Heart left ventricle (tissue), 16 donors: ENCODE results near the gene ZMYND10. TPM values are rescaled to one million over a fixed set of nuclear protein-coding genes. Genes with fewer than 3 reads are reported as not detected.

Source experiments
- ATAC-seq, 4 donors: fragments of 200-7000 bp; cut with Tn5 transposase; one replicate each; pipeline ENCODE4 v1.9.1; 2020 to 2022; ENCODE audit warnings: moderate library complexity in 4 of 4, mild to moderate bottlenecking in 3 of 4, moderate number of reproducible peaks in 1 of 4
- DNase-seq, 5 donors: peaks; one replicate each; pipeline ENCODE4 v3.0.0-alpha.2; 2020
- H3K27ac ChIP-seq, 12 donors: fragments of 200-600 bp; sonication (generic) in 4 of 12; one replicate each; pipeline versions ENCODE4 v1.5.0 to v1.8.0; 2016 to 2022; ENCODE audit warnings: mild to moderate bottlenecking in 2 of 12
- H3K27me3 ChIP-seq, 9 donors: fragments of 200-600 bp; sonication (generic) in 2 of 9; one replicate each; pipeline versions ENCODE4 v1.5.1 to v1.8.0; 2016 to 2022; ENCODE audit warnings: mild to moderate bottlenecking in 3 of 9
- H3K36me3 ChIP-seq, 9 donors: fragments of 200-600 bp; sonication (generic) in 2 of 9; one replicate each; pipeline versions ENCODE4 v1.5.0 to v1.8.0; 2018 to 2022; ENCODE audit warnings: mild to moderate bottlenecking in 2 of 9
- H3K4me1 ChIP-seq, 12 donors: fragments of 200-600 bp; sonication (generic) in 4 of 12; one replicate each; pipeline versions ENCODE4 v1.5.0 to v1.8.0; 2016 to 2022; ENCODE audit warnings: mild to moderate bottlenecking in 3 of 12
- H3K4me3 ChIP-seq, 12 donors: fragments of 200-600 bp; sonication (generic) in 4 of 12; one replicate each; pipeline versions ENCODE4 v1.5.0 to v1.8.0; 2017 to 2022; ENCODE audit warnings: mild to moderate bottlenecking in 9 of 12, moderate library complexity in 4 of 12
- H3K9me3 ChIP-seq, 12 donors: fragments of 200-600 bp; sonication (generic) in 4 of 12; one replicate each; pipeline versions ENCODE4 v1.5.0 to v1.8.0; 2016 to 2022; ENCODE audit warnings: mild to moderate bottlenecking in 1 of 12
- POLR2A ChIP-seq, 2 donors: fragments of 450-650 bp; IDR thresholded peaks; one replicate each; pipeline ENCODE4 v1.6.1; 2017; ENCODE audit warnings: antibody characterized with exemption in 2 of 2, mild to moderate bottlenecking in 2 of 2, moderate library complexity in 2 of 2
- WGBS, 4 donors: extraction: QIAGEN DNeasy Blood & Tissue Kit in 2 of 4; methylation state at CpG; one replicate each; pipeline versions ENCODE4 v1.1.5 to v1.1.7; 2013 to 2018; 5-methylcytosine and 5-hydroxymethylcytosine counted together
- intact Hi-C, 10 donors: fragments of 100-400 bp; cut with DNase I; formaldehyde crosslinking; loops; one replicate each; pipeline versions ENCODE4 v1.11.1 to v1.14.2; 2022
- polyA plus RNA-seq, 2 donors: library from polyadenylated mRNA; stranded (reverse); fragments of 200-250 nt; gene quantifications; one replicate each; pipeline ENCODE4 v1.2.3, GENCODE V29; 2013
- total RNA-seq, 9 donors: library from RNA; depleted of rRNA in 2 of 9; stranded (reverse); fragments of >200 nt in 2 of 9; fragmentation: NEBNext Ultra II Directional in 3 of 9; extraction: Animal tissue kit (Norgen Biotek cat#: 25700) in 3 of 9; gene quantifications; one replicate each; pipeline versions ENCODE4 v1.1.0 to v1.2.4, GENCODE V29; 2016 to 2023
- TF ChIP-seq, protein P1 (sequence below), 12 donors: fragments of 200-600 bp; sonication (generic) in 4 of 12; IDR thresholded peaks; one replicate each; pipeline versions ENCODE4 v1.5.0 to v1.8.0; 2018 to 2022; ENCODE audit warnings: antibody characterized with exemption in 12 of 12, mild to moderate bottlenecking in 5 of 12
- donor health status: ischemic (EF 13 %, LVEDD 7.1; RV severe dilation, severe dysfunction).
- donor health status: healthy with polysubstance abuse.
- donor health status: DM: no; HTN: yes; CAD: no.
- donor health status: DM: no; HTN: no; CAD: no.
- donor health status: ischemic (EF 25% LVEDD 6.9; RV normal size, moderate dysfunction).
- donor health status: ischemic (EF 25% LVEDD 5.7; RV mildly dilated, moderate dysfunction).
- donor health status: healthy.
- donor health status: DM: yes; HTN: yes; CAD: no.
- donor health status: ischemic (EF 35%, LVEDD 5.7; RV mildly dilated, moderate dysfunction).
- donor health status: nonischemic (EF 11% LVEDD 7.7; RV severe dilation, severe dysfunction).
- donor health status: DM: yes; HTN: yes; CAD: no.
- donor health status: PGD.
- donor health status: ischemic (EF 29% LVEDD 5.4; RV normal size, mild dysfunction).
- donor health status: nonischemic (EF 23%, LVEDD 6.1; RV moderate dilation, normal function).

The ZMYND10 gene
- total and polyA plus RNA-seq, 11 donors, result 0.15 to 1.4 (median 0.66) TPM; not detected in 5

DNA sequence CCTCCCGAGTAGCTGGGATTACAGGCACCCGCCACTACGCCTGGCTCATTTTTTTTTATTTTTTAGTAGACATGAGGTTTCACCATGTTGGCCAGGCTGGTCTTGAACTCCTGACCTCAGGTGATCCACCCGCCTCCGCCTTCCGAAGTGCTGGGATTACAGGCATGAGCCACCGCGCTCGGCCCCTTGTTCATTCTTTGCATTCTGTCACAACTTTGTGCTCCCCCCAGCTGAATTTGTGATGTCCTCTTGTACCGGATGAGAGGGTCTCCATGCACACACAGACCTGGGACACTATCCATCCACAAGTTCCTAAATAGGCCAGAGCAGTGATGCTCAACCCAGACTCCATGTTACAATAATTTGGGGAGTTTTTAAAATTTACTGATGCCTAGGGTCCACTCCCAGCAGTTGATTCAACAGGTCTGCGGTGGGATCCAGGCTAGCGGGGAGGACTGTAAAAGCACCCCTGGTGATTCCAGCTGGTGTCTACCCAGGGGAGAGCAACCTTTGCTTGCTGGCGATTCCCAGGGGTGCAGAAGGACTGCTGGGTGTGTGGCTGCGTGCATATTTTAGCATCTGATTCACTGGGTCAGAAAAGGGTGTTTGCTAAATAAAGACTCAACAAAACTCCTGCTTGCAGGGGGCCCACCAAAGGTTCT is 5.9 kb downstream of the ZMYND10 start:
- Histone ChIP-seq H3K9me3 (no peaks in the 10 kb centered on the region), H3K36me3 (peaks cover 0 to 4% (median 0%) of the 10 kb centered on the region in 9 donors), H3K4me1 (peaks cover 13 to 65% (median 55%) of the 10 kb centered on the region in 12 donors), H3K27ac (peak overlapping the region; percentile 62 to 100 (median 98)), H3K27me3 (peaks cover 0 to 4% (median 0%) of the 10 kb centered on the region in 9 donors), H3K4me3 (peak overlapping the region in 11 of 12 donors; percentile 41 to 97 (median 67))
- TF ChIP-seq, protein P1, sequence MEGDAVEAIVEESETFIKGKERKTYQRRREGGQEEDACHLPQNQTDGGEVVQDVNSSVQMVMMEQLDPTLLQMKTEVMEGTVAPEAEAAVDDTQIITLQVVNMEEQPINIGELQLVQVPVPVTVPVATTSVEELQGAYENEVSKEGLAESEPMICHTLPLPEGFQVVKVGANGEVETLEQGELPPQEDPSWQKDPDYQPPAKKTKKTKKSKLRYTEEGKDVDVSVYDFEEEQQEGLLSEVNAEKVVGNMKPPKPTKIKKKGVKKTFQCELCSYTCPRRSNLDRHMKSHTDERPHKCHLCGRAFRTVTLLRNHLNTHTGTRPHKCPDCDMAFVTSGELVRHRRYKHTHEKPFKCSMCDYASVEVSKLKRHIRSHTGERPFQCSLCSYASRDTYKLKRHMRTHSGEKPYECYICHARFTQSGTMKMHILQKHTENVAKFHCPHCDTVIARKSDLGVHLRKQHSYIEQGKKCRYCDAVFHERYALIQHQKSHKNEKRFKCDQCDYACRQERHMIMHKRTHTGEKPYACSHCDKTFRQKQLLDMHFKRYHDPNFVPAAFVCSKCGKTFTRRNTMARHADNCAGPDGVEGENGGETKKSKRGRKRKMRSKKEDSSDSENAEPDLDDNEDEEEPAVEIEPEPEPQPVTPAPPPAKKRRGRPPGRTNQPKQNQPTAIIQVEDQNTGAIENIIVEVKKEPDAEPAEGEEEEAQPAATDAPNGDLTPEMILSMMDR (IDR thresholded peaks at IDR 0.05), result no peak
- TF ChIP-seq POLR2A (IDR thresholded peaks at IDR 0.05), result no peak
- DNase-seq (no peak), ATAC-seq (no peak)
- WGBS, 4 donors, result 81 to 87% (median 84%) methylated on average over 14 of the region's 14 CpGs
- intact Hi-C loops, result loop anchor here in 1 of 10 donors (10.0 kb wide), 1 partner anchor 1045 kb away; the partner anchor contains the start of gene MANF

DNA sequence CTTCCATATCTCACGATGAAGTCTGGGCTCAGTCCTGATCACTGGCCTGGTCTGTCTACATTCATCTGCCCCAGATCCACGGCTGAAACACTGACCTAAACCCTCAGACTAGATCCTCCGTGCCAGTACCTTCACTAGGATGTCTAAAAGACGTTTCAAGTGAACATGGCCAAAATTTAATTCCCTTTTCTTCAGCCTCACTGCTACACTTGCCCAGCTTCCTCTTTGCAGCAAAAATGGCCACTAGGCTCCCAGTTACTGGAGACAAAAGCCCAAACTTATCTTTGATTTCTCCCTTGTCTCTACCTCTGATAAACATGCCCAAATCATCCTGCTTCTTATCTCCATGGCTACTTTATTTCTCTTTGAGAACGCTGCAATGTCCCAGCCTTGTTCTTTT is 6.6 kb downstream of the ZMYND10 start:
- Histone ChIP-seq H3K4me3 (peak overlapping the region in 7 of 12 donors; percentile 84 to 97 (median 93)), H3K9me3 (no peaks in the 10 kb centered on the region), H3K27ac (peak overlapping the region in 11 of 12 donors; percentile 92 to 100 (median 98)), H3K27me3 (peaks cover 0 to 4% (median 0%) of the 10 kb centered on the region in 9 donors), H3K4me1 (peaks cover 13 to 72% (median 61%) of the 10 kb centered on the region in 12 donors), H3K36me3 (peaks cover 0 to 9% (median 0%) of the 10 kb centered on the region in 9 donors)
- ATAC-seq (no peak), DNase-seq (no peak)
- intact Hi-C loops, result no loop called here
- TF ChIP-seq POLR2A (IDR thresholded peaks at IDR 0.05), result no peak
- TF ChIP-seq, protein P1 (IDR thresholded peaks at IDR 0.05), result no peak
- WGBS, 4 donors, result 68 to 79% (median 72%) methylated on average over 5 of the region's 5 CpGs

DNA sequence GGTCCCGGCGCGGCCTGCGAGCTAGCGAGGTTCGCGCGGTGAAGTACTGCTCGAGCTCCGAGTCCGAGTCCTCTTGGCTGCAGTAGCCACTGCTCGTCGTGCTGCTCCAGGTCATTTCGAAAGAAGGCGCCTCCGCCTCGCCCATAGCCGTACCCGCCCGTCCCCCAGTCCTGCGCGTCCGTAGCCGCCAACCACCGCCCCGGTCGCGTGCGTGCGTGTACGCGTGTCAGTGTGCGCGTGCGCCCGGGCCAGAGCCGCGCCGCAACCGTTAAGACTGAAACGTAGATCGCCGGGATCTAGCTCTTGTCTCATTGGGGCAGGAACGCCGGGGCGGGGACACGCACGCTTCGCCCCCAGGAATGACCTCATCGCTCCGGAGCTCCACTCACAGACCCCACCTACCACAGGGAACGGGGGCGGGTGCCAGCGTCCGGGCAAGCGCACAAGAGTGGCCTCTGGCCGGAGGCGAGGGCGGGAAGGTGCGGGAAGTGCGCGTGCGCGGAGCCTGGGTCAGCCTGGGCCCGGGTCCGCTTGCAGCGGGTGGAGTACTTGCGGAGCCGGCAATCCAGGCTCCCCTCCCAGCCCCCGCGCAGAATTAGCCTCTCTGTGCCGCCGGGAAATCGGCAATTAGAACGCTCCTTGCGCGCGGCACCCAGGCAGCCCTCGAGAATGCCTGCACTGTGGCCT is 8.2 kb downstream of the ZMYND10 start:
- 0 to 3% (median 1%) methylated on average over 31 to 79 of the region's 79 CpGs for WGBS, 4 donors
- TF ChIP-seq POLR2A (IDR thresholded peaks at IDR 0.05), result peak; percentile 64 to 93
- TF ChIP-seq, protein P1 (IDR thresholded peaks at IDR 0.05), result no peak
- DNase-seq (peak; percentile 100), ATAC-seq (peak; percentile 85 to 90 (median 86))
- intact Hi-C loops, result loop anchor here in 1 of 10 donors (1.0 kb wide), 1 partner anchor 34 kb away; the partner anchor contains the start of gene HYAL1
- Histone ChIP-seq H3K36me3 (peaks cover 0 to 25% (median 2%) of the 10 kb centered on the region in 9 donors), H3K27ac (peak overlapping the region; percentile 92 to 100 (median 98)), H3K9me3 (no peaks in the 10 kb centered on the region), H3K4me3 (peak overlapping the region; percentile 70 to 97 (median 92)), H3K4me1 (peaks cover 13 to 88% (median 72%) of the 10 kb centered on the region in 12 donors), H3K27me3 (peaks cover 0 to 4% (median 0%) of the 10 kb centered on the region in 9 donors)
